ENCODE results near the gene FOLR2. TPM values are rescaled to one million over a fixed set of nuclear protein-coding genes. Genes with fewer than 3 reads are reported as not detected.

FOLR2 gene
- total and polyA plus RNA-seq, 2 of the 8 experiments (the other 6 are each of a cell fraction or from before 2014, with no cell fraction given), result not detected

DNA sequence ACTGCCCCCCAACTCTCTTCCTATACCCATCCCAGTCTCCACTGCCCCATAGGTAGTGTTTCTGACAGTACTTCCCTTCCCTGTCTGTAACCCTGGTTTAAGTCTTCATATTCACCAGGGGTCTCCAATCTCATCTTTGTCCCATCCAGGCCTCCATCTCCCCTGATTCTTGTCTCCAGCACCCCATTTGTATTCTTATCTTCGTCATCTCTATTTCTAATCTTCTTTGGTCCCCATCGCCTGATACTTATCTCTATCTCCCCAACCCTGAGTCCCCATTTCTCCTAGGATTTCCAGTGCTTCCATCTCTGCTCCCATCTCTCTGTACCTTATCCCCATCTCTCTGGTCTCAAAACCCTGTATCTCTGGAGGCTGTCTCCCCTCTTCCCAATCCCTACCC lies 25.5 kb downstream of the FOLR2 start (continued):
- TF ChIP-seq, protein P1, sequence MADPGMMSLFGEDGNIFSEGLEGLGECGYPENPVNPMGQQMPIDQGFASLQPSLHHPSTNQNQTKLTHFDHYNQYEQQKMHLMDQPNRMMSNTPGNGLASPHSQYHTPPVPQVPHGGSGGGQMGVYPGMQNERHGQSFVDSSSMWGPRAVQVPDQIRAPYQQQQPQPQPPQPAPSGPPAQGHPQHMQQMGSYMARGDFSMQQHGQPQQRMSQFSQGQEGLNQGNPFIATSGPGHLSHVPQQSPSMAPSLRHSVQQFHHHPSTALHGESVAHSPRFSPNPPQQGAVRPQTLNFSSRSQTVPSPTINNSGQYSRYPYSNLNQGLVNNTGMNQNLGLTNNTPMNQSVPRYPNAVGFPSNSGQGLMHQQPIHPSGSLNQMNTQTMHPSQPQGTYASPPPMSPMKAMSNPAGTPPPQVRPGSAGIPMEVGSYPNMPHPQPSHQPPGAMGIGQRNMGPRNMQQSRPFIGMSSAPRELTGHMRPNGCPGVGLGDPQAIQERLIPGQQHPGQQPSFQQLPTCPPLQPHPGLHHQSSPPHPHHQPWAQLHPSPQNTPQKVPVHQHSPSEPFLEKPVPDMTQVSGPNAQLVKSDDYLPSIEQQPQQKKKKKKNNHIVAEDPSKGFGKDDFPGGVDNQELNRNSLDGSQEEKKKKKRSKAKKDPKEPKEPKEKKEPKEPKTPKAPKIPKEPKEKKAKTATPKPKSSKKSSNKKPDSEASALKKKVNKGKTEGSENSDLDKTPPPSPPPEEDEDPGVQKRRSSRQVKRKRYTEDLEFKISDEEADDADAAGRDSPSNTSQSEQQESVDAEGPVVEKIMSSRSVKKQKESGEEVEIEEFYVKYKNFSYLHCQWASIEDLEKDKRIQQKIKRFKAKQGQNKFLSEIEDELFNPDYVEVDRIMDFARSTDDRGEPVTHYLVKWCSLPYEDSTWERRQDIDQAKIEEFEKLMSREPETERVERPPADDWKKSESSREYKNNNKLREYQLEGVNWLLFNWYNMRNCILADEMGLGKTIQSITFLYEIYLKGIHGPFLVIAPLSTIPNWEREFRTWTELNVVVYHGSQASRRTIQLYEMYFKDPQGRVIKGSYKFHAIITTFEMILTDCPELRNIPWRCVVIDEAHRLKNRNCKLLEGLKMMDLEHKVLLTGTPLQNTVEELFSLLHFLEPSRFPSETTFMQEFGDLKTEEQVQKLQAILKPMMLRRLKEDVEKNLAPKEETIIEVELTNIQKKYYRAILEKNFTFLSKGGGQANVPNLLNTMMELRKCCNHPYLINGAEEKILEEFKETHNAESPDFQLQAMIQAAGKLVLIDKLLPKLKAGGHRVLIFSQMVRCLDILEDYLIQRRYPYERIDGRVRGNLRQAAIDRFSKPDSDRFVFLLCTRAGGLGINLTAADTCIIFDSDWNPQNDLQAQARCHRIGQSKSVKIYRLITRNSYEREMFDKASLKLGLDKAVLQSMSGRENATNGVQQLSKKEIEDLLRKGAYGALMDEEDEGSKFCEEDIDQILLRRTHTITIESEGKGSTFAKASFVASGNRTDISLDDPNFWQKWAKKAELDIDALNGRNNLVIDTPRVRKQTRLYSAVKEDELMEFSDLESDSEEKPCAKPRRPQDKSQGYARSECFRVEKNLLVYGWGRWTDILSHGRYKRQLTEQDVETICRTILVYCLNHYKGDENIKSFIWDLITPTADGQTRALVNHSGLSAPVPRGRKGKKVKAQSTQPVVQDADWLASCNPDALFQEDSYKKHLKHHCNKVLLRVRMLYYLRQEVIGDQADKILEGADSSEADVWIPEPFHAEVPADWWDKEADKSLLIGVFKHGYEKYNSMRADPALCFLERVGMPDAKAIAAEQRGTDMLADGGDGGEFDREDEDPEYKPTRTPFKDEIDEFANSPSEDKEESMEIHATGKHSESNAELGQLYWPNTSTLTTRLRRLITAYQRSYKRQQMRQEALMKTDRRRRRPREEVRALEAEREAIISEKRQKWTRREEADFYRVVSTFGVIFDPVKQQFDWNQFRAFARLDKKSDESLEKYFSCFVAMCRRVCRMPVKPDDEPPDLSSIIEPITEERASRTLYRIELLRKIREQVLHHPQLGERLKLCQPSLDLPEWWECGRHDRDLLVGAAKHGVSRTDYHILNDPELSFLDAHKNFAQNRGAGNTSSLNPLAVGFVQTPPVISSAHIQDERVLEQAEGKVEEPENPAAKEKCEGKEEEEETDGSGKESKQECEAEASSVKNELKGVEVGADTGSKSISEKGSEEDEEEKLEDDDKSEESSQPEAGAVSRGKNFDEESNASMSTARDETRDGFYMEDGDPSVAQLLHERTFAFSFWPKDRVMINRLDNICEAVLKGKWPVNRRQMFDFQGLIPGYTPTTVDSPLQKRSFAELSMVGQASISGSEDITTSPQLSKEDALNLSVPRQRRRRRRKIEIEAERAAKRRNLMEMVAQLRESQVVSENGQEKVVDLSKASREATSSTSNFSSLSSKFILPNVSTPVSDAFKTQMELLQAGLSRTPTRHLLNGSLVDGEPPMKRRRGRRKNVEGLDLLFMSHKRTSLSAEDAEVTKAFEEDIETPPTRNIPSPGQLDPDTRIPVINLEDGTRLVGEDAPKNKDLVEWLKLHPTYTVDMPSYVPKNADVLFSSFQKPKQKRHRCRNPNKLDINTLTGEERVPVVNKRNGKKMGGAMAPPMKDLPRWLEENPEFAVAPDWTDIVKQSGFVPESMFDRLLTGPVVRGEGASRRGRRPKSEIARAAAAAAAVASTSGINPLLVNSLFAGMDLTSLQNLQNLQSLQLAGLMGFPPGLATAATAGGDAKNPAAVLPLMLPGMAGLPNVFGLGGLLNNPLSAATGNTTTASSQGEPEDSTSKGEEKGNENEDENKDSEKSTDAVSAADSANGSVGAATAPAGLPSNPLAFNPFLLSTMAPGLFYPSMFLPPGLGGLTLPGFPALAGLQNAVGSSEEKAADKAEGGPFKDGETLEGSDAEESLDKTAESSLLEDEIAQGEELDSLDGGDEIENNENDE (IDR thresholded peaks at IDR 0.05; ENCODE audit: insufficient replicate concordance, low read length), result no peak
- TF ChIP-seq SP4 (IDR thresholded peaks at IDR 0.05; ENCODE audit: low read length), result no peak
- TF ChIP-seq TAF7 (optimal IDR thresholded peaks at IDR 0.05; ENCODE audit: borderline replicate concordance, low read depth, low read length), result no peak
- TF ChIP-seq, protein P2, sequence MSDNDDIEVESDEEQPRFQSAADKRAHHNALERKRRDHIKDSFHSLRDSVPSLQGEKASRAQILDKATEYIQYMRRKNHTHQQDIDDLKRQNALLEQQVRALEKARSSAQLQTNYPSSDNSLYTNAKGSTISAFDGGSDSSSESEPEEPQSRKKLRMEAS (IDR thresholded peaks at IDR 0.05), result no peak
- TF ChIP-seq E2F6 (IDR thresholded peaks at IDR 0.05), result no peak
- TF ChIP-seq FOSL1 (IDR thresholded peaks at IDR 0.05; ENCODE audit: insufficient read depth, low read depth, low read length), result no peak

Measured in H1 (cell line).